Left ventricle myocardium inferior (tissue), 1 donor: ENCODE data around the gene NAXD. TPM values are rescaled to one million over a fixed set of nuclear protein-coding genes. Genes with fewer than 3 reads are reported as not detected.
A peak's percentile ranks its signal among the peaks of the same experiment; 100 is the strongest.

ENCODE experiments used
- DNase-seq: peaks from one replicate; pipeline ENCODE4 v3.0.0-alpha.2; 2020
- H3K27ac ChIP-seq: fragments of 200-600 bp; replicated peaks from 2 replicates; pipeline ENCODE4 v1.8.0; 2021
- H3K27me3 ChIP-seq: fragments of 200-600 bp; 2 replicates; pipeline ENCODE4 v1.8.0; 2021; ENCODE audit warnings: low read depth
- H3K36me3 ChIP-seq: fragments of 200-600 bp; 2 replicates; pipeline ENCODE4 v1.8.0; 2021
- H3K4me1 ChIP-seq: fragments of 200-600 bp; 2 replicates; pipeline ENCODE4 v1.8.0; 2021
- H3K4me3 ChIP-seq: fragments of 200-600 bp; 2 replicates; pipeline ENCODE4 v1.8.0; 2021; ENCODE audit warnings: mild to moderate bottlenecking, moderate library complexity
- H3K9me3 ChIP-seq: fragments of 200-600 bp; replicated peaks from 2 replicates; pipeline ENCODE4 v1.8.0; 2021
- CTCF ChIP-seq: fragments of 200-600 bp; IDR thresholded peaks from 2 replicates; pipeline ENCODE4 v1.8.0; 2021; ENCODE audit warnings: antibody characterized with exemption, mild to moderate bottlenecking, borderline replicate concordance
- intact Hi-C: fragments of 100-400 bp; cut with micrococcal nuclease; formaldehyde crosslinking; loops from one replicate; pipeline ENCODE4 v1.11.0; 2022
- total RNA-seq: library from RNA; stranded (reverse); fragmentation: NEBNext Ultra II Directional; extraction: Animal tissue kit (Norgen Biotek cat#: 25700); gene quantifications from one replicate; pipeline ENCODE4 v1.2.1, GENCODE V29; 2021
- donor health status: DM: no; HTN: yes; CAD: no; lungs with severe emphysema.

The NAXD gene
- total RNA-seq, 1 donor from 2014 or later, result 28.0 TPM

- H3K36me3 ChIP-seq, result peaks cover 50% of the 10 kb centered on the region
- intact Hi-C loops, result no loop called here
These were observed 28.0 kb downstream of the NAXD start for GRCh38 chr13:110643324-110643723.

GRCh38 chr13:110643768-110644421, 28.6 kb downstream of the NAXD start:
- no peak overlapping the region for H3K27ac ChIP-seq
- no peak for DNase-seq

More at GRCh38 chr13:110643324-110643723, 28.0 kb downstream of the NAXD start:
- DNase-seq, result no peak
- Histone ChIP-seq H3K4me1 (peaks cover 25% of the 10 kb centered on the region), H3K27ac (no peak overlapping the region), H3K9me3 (no peaks in the 10 kb centered on the region), H3K4me3 (no peak overlapping the region), H3K27me3 (no peaks in the 10 kb centered on the region)
- TF ChIP-seq CTCF, result no peak

GRCh38 chr13:110644892-110645521, 29.7 kb downstream of the NAXD start:
- H3K27ac ChIP-seq, result peak overlapping the region; percentile 21
- peak; percentile 45 for TF ChIP-seq CTCF
- peak; percentile 65 for DNase-seq
- H3K4me3 ChIP-seq, result no peak overlapping the region
- intact Hi-C loops, result no loop called here
- peaks cover 40% of the 10 kb centered on the region for H3K36me3 ChIP-seq
- no peaks in the 10 kb centered on the region for H3K27me3 ChIP-seq
- no peaks in the 10 kb centered on the region for H3K9me3 ChIP-seq
- peaks cover 25% of the 10 kb centered on the region for H3K4me1 ChIP-seq

More at GRCh38 chr13:110643768-110644421, 28.6 kb downstream of the NAXD start:
- H3K4me1 ChIP-seq, result peaks cover 25% of the 10 kb centered on the region
- no peak for TF ChIP-seq CTCF
- no peaks in the 10 kb centered on the region for H3K9me3 ChIP-seq
- no peak overlapping the region for H3K4me3 ChIP-seq
- H3K36me3 ChIP-seq, result peaks cover 44% of the 10 kb centered on the region
- no peaks in the 10 kb centered on the region for H3K27me3 ChIP-seq
- intact Hi-C loops, result no loop called here

- Histone ChIP-seq H3K4me1 (peaks cover 18% of the 10 kb centered on the region), H3K9me3 (no peaks in the 10 kb centered on the region), H3K36me3 (peaks cover 47% of the 10 kb centered on the region), H3K27ac (no peak overlapping the region), H3K4me3 (no peak overlapping the region), H3K27me3 (no peaks in the 10 kb centered on the region)
- intact Hi-C loops, result no loop called here
- TF ChIP-seq CTCF, result no peak
- DNase-seq, result no peak
These were observed 30.4 kb downstream of the NAXD start for GRCh38 chr13:110645750-110646149.

GRCh38 chr13:110646442-110647364, 31.4 kb downstream of the NAXD start:
- peaks cover 51% of the 10 kb centered on the region for H3K36me3 ChIP-seq
- no peak overlapping the region for H3K27ac ChIP-seq
- TF ChIP-seq CTCF, result no peak
- no peaks in the 10 kb centered on the region for H3K27me3 ChIP-seq
- intact Hi-C loops, result no loop called here
- H3K4me1 ChIP-seq, result peaks cover 9% of the 10 kb centered on the region
- H3K9me3 ChIP-seq, result no peaks in the 10 kb centered on the region
- no peak overlapping the region for H3K4me3 ChIP-seq
- DNase-seq, result no peak
